NCI-H2196 treated with DMSO at 0.1 percent for 48 hours (cell line): ENCODE measurements around the gene TFG.
"Not testable (repeated sequence)": the region's sequence is repeated elsewhere in the genome, so short reads cannot be mapped to it uniquely, and the experiment has no call there.

Experiments used
- DNase-seq: peaks from one replicate; lab custom pipeline; 2025; ENCODE audit not compliant: unreplicated experiment; lab: John Stamatoyannopoulos, UW

Gene TFG

DNA sequence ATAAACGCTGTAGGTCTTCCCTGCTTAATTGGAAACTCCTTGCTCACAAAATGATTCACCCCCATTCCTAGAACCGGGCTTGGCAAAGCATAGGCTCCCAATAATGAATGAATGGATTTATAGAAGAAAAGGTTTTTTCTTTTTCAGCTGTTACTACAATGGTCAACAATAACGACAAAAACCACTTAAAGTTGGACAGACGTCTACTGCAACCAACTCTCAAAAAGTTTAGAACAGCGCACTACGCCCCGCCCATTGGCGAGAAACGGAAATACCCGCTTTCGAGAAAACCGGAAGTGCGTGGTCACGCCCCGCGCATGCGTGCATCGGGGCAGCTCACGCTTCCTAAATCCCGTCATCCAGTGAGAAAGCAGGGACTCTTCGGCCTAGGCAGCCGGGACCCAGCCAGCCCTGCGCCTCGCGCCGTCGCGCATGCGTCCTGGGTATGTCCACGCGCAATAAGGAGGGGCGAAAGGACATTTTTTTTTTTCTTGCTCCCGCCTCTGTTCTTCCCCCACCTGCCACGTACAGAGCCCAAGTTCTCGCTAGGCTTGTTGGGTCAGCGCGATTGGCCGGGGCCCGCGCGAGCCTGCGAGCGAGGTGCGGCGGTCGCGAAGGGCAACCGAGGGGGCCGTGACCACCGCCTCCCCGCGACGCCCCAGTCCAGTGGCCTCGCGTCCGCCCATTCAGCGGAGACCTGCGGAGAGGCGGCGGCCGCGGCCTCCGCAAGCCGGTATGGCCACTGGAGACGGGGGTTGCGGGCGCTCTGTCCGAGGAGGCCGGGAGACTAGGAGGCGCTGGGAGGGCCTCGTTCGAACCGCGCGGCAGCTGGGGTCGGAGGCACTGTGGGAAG, at the start of gene TFG:
Gene TFG, plus strand, starts transcription at position 506 of the 853 bp plus-strand sequence. CDS start 4,192 bp downstream, outside the sequence.
- DNase-seq = peak; percentile 98

DNA sequence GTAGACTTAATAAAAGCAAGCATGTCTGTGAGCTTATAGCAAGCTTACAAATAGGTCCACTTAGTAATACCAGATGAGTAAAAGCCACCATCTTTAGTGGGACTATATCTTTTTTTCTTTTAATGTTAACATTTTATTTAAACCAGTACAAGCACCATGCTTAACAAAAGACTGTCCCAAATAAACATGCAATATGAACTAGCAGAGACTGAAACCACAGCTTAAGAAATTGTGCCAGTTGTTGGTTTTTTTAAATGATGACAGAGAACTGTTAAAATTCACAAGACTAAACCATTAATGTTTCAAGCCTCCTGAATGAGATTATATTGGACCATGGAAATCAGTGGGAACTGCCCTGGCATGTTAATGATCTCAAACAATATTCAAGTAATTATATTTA, 48.0 kb upstream of the TFG start:
- DNase-seq = not testable (repeated sequence)

DNA sequence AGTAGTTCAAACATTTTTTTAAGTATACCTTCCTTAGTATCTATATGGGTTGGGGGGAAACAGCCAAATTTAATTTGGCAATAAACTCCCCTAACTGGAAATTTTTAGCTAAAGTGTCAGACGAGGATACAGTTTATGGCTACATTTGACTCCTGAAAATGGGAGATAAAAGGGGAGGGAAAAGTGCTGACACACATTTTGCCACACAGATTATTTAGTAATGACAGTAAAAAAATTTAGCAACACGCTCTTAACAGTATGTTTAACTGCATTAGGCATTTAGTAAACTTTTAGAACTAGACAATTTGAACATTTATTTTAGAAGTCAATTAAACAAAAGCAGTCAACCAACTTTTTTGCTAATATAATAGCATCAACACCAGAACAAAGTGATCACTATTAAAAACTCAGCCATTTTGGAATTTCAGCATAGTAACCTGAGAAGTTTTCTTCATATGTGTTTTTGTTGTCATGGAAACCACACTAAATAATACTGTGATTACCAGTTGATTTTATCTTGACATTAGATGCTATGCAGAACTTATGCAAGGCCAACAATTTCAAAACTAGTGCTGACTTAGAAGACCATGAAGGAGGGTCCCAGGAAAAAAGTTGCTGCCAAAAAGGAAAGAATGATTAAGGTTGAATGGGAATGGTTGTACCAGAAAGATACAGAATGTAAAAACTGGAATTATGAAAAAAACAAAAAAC, 47.0 kb upstream of the TFG start:
- DNase-seq = no peak

DNA sequence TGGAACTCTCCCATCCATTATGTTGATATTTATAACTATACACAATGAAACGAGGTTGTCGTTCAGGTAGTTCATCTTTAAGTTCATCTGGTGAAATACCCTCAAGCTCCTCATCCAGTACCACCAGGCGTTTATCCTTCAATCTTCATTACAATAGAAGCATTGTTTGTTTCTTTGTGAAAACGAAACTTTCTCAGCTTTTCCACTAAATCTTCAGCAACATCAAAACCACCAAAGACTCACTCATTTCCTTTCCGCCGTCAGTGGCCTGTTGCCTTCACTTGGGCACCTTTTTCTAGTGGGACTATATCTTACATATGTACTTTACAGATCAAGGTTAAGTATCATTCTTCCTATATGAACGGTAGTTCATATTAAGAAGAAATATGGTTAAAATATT, 44.1 kb upstream of the TFG start:
- DNase-seq = no peak

DNA sequence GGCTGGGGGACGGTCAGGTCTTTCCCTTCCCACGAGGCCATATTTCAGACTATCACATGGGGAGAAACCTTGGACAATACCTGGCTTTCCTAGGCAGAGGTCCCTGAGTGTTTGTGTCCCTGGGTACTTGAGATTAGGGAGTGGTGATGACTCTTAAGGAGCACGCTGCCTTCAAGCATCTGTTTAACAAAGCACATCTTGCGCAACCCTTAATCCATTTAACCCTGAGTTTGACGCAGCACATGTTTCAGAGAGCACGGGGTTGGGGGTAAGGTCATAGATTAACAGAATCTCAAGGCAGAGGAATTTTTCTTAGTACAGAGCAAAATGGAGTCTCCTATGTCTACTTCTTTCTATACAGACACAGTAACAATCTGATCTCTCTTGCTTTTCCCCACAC, 42.6 kb upstream of the TFG start:
- DNase-seq = not testable (repeated sequence)

DNA sequence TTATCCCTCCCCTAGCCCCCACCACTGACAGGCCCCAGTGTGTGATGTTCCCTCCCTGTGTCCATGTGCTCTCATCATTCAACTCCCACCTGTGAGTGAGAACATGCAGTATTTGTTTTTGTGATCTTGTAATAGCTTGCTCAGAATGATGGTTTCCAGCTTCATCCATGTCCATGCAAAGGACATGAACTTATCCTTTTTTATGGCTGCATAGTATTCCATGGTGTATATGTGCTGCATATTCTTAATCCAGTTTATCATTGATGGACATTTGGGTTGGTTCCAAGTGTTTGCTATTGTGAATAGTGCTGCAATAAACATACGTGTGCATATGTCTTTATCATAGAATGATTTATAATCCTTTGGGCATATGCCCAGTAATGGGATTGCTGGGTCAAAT, 42.0 kb upstream of the TFG start:
- DNase-seq = not testable (repeated sequence)

DNA sequence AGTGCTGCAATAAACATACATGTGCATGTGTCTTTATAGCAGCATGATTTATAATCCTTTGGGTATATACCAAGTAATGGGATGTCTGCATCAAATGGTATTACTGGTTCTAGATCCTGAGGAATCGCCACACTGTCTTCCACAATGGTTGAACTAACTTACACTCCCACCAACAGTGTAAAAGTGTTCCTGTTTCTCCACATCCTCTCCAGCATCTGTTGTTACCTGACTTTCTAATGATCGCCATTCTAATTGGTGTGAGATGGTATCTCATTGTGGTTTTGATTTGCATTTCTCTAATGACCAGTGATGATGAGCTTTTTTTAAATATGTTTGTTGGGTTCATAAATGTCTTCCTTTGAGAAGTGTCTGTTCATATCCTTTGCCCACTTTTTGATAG, 38.3 kb upstream of the TFG start:
- not testable (repeated sequence) for DNase-seq

DNA sequence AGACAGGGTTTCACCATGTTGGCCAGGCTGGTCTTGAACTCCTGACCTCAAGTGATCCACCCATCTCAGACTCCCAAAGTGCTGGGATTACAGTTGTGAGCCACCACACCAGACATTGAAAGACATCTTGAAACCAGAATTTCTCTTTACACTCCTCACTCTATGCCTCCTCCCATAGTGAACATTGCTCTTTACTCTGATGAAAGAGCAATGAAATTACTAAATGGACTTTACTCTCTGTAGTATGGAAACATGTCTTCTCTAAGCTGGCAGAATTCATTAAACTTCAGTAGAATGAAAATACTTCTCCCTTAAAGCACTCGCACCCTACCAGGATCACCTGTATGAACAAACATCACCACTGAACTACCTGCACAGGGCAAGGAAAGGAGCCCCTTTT, 27.8 kb upstream of the TFG start:
- DNase-seq = no peak

DNA sequence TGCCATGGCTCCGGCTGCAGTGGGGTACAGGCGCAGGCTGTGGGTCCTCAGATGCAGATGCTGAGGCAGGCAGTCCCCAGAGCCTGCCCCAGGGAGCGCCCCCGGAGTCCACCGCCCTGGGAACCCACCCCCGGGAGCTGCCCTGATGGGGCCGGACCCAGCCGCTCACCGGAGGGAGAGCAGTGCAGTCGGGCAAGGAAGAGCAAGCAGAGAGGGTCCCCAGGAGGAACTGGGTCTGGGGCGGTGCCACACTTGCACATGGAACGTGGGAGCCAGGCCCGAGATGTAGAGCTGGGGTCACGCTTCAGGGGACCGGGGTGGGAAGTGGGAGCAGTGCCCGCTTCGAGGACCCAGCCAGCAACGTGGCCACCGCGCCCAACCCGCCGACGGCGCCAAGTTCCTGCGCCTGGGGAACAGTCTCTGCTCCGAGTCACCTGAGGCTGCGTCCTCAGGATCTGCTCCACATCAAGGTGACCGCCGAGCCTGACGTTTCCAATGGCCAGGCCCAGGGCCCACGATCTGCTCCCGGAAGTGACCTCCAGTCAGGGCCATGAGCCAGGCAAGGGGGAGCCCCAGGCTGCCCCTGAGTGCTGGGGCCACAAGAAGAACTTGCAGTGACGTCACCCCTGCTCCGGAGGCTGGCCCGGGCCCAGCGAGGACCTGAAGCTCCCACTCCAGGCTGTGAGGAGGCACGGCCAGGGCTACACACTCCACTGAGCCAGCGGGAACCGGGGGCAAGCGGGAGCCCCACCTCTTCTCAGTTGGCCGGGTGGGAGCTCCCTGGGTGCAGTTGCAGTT, 27.0 kb upstream of the TFG start:
- DNase-seq = no peak

DNA sequence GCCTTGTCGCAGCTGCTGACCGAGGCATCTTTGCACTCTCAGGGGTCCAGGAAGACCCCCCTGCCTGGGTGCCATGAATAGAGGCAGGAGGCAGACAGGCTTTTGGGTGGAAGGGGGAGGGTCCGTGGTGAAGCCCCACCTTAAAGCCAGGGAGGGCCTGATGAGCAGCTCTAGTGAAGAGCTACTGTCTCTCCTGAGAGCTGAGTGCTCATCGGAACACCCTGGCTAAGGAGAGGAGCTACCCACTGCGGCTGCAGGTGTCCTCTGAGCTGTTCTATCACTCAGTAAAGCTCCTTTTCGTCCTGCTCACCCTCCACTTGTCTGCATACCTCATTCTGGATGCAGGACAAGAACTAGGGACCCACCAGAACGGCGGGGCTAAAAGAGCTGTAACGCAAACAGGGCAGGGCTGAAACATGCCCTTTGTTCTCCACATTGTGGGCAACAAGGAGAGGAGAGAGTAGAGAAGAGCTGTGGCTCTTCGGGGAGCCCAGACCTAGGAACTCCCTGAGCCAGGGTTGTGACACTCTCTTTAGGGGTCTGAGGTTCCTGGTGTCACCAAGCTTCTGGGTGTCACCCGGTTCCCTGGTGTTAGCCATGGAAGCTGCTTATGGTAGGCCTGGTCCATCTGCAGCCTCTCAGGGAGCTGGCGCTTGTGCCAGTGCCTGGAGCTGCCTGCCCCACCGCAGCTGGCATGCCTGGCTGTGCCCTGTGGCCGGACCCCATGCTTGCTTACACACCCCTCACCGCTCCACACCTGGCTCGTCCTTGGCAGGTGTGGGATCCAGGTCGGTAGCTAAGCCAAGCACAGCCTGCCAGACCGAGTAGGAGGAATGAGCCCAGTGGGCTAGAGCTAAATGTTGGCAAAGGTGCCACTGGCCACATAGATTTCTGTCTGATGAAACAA, 26.2 kb upstream of the TFG start:
- DNase-seq = no peak

DNA sequence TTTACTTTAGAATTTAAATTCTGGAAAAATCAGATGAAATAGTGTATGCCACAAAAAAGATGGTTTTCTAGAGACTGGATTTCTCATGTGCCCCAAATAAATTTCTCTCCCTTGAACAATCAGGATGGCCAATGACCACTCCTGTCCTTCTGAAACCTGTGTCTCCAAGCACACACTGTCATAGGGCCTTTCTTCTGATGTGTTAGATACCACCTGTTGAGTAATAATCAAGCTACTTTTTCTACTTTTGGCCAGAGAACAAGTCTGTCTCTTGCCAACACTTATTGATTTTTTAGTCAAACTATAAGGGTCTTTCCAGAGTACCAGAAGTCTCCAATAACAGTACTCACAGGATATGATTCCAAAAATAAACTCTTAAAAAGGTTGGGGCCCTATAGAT, 16.1 kb upstream of the TFG start:
- no peak for DNase-seq

DNA sequence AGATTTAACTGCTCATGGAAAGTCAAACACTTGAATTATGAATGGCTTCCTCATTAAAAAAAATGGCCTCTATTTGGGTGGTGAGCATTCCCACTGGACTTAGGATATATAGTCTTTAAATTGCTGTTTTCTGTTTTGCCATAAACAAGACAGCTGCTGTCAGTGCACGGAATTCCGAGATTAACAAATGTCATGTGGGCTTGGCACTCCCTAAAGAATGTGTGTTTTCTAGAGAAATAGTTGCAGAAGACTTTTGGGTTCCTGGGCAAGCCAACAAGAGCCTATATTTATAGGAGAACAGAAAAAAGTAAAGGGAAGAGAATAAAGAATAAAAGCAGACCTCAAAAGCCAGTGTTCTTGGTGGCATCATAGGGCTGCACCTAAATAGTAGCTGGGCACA, 13.6 kb upstream of the TFG start:
- no peak for DNase-seq

DNA sequence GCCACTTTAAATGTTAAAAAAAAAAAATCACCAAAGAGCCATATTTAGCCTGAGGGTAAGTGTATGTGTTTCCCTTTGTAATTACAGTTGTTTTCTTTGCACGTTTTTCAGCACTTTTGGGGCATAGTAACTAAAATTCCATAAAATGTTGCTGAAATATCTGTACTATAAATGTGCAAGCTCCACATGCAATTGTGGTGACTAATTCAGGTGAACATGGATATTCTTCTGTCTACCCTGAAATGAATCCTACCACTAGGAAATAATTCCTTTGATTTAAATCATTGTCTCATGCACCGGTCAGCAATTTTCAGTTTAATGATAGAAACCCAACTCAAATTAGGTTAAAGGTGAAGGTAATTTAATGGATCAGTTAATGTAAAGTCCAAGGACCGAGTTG, 13.1 kb upstream of the TFG start:
- DNase-seq = no peak

DNA sequence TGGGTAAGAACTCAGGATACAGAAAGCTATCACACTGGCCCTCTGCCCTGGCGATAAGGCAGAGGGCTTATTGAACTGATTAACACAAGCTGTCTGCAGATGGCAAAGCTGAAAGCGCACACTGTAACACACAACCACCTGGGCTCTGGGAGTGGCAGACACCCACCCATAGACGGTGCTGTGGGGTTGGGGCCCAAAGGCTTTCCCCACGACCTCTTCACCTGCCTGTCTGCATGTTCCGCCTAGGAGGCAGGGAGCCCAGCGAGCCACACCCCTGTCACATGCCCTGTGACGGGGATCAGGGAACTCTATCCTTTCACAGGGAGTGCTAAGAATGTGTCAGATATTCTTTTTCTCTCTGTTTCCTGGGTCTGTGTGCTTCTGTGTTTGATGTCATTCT, 12.1 kb upstream of the TFG start:
- DNase-seq = no peak

DNA sequence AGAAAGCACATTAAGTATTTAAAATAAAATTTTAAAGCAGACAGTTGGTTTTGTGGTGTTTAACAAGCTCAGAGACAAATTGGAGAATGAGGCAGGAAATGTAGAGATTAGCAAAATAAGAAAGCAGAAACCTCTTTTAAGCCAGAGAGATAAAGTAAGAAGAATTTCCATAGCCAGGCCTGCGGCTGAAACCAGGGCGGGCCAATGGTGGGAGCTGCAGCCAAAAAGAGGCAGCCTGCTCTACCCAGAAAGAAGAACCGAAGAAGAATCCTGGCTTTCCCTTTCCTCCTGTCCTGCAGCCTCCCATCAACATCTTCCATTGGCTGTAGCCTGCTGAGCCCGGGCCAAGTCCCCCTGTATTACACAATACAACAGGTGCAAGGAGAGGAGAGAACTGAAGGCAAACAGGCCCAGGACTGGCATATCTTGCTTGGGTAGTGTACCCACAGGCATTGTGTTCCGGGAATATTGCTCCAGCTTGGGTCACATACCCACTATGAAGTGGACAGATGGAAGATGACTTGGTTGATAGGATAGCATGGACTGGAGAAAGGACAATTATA, 11.5 kb upstream of the TFG start:
- no peak for DNase-seq

DNA sequence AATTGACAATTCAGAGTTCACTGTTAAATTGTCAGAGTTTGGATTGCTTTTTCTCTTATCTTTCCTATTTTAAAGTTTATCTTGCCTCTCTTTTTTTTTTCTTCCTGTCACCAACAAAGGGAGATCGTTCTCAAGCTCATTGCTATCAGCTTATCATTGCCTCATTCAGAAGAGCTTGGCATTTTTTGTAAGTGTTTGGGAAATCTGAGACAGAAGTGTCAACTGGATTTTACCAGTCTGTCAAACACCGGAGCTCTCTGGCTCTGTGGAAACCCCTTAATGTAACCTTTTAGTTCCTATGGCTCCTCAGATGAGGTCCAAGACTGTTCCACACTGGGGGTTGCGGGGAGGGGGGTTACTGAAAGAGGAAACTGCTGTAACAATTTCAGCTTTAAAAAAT, 10.6 kb upstream of the TFG start:
- no peak for DNase-seq

DNA sequence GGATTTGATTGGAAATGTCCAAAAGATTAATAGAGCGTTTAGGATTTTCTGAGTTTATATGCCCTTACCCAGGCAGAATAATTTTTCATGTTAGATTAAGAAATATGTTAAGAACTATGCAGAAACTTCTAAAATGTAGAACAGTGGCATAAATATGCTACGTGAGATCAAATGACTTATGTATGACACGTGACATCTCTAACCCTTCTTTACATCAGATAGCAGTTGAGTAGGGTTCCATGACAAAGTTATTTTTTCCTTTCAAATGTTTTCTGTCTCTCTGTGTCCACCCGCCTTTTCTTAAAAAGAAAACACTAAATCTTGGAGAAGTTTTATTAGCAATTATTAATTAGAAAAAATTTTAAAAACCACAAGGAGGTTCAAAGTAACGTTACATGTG, 8.6 kb upstream of the TFG start:
- DNase-seq = no peak

DNA sequence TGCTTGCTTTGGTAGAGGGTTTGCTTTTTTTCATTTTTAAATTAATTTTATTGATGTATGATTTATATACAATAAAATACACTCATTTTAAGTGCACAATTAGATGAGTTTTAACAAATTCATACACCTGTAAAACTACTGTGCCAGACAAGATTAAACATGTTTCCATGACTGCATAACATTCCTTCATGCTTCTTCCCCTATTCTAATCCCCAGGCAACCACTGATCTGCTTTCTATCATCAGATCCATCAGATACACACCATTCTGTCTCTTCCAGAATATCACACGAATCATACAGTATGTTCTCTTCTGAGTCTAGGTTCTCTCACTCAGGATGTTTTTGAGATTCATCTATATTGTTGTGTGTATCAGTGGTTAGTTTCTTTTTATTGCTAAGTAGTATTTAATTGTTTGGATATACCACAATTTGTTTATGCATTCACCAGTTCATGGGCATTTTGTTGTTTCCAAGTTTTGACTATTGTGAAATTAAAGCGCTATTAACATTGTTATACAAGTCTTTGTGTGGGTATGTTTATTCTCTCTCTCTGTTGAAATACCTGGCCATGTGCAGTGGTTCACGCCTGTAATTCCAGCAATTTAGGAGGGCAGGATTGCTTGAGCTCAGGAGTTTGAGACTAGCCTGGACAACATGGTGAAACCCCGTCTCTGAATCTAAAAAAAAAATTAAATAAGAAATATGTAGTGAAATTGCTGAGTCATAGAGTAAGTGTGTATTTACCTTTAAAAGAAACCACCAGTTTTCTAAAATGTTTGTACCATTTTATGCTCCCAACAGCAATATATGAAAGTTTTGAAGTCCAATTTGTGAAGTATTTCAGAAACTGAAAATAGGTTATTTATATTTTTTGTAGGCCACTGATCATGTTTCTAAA, 7.0 kb upstream of the TFG start:
- no peak for DNase-seq

DNA sequence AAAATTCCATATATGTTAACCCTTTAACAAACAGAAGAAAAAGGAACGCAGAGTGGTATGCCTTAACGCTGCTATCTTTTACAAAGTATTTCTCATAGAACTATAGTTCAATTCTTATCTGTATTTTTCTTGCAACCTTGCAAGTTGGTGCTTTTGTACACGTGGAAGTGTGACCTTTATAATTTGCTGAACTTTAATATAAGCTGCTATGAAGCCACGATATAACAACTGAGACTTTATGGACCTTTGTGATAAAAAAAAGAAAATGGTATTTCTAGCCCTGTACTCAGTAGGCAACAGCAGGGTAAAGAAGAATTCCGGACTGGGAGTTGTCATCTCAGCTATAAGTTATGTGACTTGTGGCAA, 6.3 kb upstream of the TFG start:
- no peak for DNase-seq
